CD4-positive, alpha-beta T cell treated with Interleukin-6 for 4 hours (primary cell): ENCODE measurements around the gene SCUBE1.
"Not testable (repeated sequence)": the region's sequence is repeated elsewhere in the genome, so short reads cannot be mapped to it uniquely, and the experiment has no call there.

ENCODE experiments used
- DNase-seq: peaks from one replicate; pipeline ENCODE4 v3.0.0-alpha.2; 2020; ENCODE audit warnings: mixed read lengths

The SCUBE1 gene

DNA sequence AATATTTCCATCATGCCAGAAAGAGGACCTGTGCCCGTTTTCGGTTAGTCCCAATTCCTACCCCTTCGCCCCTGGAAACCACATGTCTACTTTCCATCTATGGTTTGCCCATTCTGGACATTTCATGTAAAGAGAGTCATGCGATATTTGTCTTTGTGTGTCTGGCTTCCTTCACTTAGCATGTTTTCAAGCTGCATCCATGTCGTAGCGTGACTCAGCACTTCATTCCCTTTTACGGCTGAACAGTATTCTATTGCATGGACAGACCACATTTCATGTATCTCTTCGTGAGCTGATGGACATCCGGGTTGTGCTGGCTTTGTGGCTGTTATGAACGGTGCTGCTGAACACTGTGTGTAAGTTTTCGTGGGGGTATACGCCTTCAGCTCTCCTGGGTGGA, 43.4 kb downstream of the SCUBE1 start:
- no peak for DNase-seq

DNA sequence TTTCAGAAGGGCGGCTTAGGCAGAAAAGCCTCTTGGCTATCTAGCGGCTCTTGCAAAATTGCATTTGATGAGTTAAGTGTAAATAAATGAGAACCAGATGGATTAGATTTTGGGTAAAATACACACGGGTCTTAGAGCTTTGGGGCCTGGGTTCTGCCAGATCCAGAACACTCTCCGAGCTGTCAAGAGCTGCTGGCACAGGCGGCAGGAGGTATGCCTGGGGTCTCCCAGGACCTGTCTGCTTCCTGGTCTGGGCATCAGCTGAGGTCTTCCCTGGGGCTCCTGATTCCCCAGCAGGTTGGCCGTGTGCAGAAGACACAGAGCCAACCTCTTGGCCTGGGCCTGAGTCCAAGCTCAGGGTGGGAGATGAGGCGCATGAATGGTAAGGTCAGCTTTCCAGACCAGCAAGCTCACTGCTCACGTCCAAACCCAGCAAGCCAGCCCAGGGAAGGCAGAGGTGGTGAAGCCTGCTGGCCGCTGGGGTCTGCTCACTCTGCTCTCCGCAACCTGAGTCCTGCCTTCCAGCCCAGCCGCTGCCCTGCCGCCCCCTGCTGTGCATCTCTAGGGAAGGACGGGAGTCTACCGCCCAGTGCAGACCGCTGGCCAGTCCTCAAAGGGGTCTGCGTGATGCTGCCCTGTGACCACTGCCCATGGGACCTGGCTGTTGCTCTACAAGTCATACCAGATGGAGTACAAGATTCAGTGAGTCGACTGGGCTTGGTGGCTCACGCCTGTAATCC, 44.9 kb downstream of the SCUBE1 start:
- no peak for DNase-seq

DNA sequence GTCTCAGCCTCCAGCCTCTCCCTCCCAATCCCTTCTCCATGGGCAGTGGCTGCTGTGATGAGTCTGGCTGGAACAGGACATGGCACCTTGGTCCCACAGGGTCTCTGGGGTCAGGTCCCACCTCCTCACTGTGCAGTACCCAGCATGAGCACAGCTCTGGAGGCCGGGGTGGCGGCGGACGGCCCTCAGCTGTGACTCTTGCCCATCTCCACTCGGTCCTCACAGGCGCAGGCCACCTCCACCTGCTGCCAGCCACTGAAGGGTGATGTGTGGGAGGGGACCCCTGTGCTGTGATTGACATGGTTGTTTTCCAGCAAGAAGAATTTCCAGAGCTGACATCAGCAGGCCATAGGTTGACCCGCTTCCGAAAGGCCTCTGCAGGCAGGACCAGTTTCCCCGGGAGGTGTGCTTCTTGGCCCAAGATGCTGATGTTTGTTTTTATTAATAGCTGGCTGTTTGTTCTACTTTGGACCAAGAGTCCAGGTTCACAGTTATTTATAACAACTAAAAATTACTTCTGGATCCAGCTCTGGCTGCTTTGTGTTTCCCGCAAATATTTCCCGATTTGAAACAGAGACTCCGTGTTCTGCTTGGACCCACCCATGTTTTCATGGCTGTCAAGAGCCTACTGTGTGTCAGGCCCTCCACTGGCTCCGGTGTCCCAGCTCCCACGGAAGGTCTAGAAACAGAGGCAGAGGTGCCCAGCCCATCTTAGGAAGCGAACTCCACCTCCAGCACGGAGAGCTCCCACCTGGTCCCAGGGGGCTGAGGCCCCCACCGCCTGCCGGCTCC, 45.7 kb downstream of the SCUBE1 start:
- DNase-seq, result no peak

DNA sequence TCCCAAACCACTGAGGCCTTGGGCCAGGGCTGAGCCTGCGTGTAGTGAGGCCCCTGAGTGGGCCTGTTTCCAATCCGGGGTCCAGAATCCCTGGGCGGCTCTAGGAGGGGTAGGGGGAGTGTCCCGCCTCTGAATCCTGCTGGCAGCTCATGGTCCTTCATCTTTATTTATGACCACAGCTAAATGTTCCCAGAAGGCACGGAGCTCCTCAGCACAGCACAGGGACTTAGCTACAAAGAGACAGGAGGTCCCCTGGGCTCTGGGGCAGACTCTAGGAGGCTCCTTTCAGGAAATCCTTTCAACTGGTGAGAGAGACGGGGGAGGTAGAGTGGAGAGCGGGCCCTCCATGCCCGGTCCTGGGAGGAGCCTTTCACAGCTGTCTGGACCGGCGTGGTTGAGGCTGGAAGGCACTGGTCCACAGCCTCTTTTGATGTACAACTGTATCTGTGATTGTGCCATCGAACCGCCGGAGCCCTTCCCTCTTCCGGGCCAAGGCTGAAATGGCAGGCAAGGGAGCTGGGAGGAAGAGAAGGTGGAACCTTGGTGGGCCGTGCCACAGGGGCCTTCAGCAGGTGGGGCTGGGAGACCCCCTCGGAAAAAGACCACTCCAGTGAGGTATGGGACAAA, 46.8 kb downstream of the SCUBE1 start:
- DNase-seq, result no peak

DNA sequence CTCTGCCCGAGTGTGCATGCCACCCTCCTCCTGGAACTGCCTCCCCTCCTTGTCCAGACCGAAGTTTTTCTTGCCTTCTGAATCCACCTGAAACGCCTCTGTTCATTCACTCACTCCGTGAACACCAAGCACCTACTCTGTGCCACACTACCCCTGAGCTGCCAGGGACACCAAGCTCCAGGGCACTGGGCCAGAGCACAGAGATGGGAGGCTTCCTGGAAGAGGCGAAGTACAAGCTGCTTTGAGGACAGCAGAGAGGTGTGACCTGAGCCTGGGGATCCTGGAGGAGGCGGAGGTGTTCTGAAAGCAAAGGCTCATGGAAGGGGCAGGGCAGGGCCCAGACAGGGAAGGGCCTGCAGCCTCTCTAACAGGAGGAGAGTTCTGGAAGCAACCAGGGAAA, 47.5 kb downstream of the SCUBE1 start:
- DNase-seq, result no peak

DNA sequence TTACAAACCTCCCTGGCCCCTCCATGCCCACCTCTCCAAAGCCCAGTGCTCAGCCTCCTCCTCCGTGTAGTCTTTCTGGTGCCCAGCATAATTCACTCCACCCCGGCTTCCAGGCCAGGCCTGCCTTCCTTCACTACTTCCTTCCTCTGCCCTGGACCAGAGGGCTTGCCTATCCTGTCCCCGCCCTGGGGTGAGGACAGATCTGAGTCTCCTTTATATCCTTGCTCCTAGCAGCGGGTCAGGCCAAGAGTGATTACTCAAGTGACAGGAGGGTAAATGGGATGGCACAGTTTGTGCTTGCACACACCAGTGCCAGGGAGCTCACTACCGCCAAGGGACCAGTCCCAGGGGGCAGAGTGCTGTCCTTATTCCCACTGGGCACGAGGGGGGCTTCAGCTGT, 48.0 kb downstream of the SCUBE1 start:
- no peak for DNase-seq

DNA sequence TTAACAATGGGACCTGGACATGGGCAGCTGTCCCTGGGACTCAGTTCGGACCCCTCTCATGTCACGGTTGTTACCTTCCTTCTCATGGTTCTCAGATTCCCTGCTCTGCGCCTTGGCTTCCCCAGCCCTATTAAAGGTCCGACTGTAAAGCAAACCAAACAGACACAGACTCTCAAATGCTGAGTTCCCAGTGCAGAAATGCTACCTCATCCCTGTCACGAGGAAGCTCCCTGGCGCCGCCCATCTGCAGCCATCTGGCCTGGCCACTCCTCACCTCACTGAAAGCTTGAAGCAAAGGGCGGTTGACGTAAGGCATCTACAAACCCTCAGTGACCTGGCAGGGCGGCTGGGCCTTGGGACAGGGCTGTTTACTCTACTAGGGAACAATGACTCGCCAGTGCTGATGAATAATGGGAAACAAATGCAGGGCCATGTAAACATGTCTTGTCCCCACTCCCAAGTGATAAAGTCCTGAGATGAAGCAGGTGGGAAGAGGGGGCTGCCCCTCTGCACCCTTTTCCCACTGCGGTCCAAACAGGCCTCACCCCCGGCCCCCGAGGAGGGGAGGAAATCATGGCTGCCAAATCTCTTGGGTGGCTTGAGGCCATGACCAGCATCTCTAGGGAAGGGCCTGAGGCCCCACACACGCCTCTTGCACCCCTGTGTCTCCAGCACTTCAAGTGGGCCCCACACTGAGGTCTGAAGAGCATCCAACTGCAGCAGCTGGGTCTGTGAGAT, 49.3 kb downstream of the SCUBE1 start:
- no peak for DNase-seq

DNA sequence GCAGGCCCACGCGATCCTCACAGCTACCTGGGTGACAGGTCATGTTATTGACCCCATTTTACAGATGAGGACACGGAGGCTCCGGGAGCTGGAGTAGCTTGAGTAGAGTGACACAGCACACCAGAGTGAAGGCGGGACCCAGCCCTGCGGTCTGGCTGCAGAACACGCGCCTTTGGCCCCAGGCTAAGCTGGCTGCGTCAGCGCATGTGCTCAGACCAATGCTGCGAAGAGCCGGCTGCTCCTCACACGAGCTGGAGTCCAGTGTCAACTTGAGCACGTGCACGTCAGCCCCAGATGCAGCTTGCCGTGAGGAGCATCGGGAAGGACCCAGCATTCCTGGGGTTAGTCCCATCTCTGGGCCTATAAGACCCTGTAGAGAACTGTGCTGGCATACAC, 49.9 kb downstream of the SCUBE1 start:
- DNase-seq, result no peak

DNA sequence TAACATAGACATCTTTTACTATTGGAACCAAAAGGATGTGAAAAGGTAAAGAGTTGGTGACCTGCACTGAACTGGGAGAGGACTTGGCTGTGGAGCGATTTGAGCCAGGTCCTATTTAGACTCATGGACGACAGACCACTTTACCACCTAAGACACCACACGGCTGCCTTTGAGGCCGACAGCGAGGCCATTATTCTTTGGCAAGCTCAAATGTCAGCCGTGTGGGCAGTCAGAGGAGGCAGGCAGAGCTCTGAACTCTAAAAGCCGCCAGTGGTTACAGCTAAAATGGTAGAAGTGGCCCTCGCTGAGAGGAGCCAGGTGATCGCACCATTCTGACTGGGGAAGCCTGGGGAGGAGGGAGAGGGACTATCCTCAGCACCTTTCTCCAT, 50.5 kb downstream of the SCUBE1 start:
- DNase-seq, result no peak

DNA sequence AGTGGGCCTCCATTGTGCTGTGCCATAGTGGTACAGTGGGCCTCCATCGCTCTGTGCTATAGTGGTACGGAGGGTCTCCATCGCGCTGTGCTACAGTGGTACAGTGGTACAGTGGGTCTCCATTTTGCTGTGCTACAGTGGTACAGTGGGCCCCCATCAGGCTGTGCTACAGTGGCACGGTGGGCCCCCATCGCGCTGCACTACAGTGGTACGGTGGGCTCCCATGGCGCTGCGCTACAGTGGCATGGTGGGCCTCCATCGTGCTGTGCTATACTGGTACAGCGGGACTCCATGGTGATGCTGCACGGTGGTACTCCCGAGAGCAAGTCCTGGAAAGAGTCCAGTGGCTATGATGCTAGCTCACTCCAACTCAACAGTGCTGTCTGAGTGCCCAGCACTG, 51.8 kb downstream of the SCUBE1 start:
- no peak for DNase-seq

DNA sequence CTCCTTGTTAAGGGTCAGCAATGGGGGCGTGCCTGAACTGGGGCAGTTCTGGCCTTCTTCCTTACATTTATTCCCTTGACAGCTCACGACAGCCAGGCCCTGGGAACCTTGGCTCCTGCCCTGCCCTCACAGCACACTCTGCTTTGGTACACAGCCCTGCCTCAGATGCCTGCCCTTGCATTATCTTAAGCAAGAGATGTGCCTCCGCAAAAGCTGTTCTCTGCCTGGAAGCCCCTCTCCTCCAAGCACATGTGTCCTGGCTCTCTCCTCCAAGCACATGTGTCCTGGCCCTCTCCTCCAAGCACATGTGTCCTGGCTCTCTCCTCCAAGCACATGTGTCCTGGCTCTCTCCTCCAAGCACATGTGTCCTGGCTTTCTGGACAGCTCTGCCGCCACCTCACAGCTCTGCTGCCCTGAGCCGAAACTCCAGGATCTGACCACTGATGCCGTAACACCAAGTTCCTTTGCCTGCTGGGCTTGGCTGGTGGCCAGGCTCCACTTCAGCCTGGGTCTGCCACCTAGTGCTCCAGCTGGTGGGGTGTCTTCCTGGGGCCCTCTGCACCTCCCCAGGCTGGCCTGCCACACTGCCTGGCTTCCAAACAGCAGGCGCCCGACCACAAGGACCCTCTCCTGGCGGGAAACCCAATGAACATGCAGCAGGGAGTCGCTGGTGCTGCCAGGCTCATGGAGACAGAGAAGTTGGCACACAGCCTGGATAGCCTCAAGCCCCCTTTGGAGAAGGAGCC, 53.0 kb downstream of the SCUBE1 start:
- DNase-seq, result no peak

DNA sequence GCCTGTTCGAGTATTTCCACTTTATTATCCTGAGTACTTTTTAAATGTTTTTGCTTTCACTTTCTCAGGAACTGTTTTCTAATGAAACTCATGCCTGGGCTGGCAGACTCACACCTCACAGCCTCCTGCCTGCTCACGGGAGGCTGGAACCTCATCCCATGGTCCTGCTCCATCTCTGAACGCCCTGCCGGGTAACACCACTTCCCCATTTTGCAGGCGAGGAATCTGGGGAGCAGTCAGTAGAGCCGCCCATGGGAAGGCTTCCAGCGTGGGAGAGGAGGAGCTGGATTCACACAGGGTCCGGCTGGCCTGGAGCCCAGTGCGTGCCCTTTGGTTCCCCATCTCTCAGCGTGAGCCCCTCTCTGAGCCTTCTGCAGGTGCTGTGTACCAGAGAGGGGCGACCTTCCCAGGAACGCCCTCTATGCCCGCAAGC, 53.6 kb downstream of the SCUBE1 start:
- DNase-seq, result no peak

DNA sequence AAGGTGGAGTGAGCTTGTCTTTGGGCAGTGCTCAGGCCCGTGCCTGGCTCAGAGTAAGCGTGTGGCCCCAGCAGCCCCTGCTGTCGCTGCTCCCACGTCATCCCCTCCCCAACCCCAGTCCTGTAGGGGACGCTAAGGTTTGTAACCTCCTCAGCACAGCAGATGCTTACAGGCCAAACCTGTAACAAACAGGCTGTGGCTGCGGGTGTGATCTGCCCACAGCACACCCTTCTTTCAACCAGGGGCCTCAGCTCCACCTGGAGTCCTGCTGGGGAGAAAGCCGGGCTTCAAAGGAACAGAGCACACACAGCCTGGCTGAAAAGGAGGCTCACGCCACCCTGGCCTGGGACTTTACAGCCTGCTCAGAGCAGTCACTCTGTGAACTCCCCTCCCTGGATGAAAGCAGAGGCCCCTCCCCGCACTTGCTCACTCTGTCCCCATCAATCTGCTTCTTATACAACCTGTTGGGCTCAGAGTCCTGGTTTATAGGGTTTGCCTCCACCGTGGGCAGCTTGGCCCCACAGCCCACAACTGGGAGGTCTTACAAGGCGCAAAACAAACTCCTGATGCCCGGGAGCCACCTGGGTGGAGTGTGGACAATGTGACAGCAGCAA, 54.3 kb downstream of the SCUBE1 start:
- DNase-seq, result no peak

DNA sequence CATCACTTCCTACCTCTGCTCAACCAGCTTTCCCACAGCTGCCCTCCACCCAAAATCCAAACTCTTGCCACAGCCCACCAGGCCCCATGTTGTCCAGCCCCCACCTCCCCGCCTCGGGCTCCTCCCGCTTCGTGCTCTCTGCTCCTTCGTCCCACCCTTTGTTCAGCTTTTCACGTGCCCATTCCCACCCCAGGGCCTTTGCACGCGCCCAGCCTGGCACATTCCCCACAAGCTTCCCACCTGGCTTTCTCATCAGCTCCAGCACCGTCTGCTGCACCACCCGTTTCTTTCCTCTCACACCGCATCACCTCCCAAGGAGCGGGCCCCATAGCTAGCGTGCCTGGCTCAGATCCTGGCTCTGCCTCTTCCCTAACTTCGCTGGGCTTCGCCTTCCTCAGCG, 54.8 kb downstream of the SCUBE1 start:
- DNase-seq, result no peak

DNA sequence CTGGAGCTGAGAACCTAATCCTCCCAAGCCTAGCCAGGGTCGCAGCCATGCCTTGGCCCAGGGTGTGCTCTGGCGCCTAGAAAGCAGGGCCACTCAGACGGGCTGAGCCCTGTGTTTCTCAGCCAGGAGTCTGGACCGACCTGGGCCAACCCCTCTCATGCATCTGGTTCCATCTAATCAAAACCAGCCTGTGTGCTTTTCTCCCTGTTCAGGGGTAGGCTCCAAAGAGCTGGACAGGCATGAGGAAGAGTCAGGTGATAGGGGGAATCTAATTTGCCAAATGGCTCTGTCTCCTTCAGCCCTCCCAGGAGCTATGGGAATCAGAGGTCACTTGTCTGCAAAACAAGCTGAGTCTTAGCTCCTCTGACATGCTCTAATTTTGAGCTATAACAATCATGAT, 55.7 kb downstream of the SCUBE1 start:
- DNase-seq, result no peak

DNA sequence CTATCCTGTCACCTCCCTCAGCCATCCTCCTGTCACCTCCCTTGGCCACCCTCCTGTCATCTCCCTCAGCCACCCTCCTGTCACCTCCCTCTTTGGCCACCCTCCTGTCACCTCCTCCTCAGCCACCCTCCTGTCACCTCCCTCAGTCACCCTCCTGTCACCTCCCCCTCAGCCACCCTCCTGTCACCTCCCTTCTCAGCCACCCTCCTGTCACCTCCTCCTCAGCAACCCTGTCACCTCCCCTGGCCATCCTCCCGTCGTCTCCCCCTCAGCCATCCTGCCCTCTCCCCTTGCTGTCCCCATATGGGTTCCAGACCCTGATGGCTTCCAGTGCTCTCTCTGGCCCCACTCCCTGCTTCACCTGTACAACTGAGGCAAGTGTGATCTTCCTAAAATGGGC, 61.8 kb downstream of the SCUBE1 start:
- no peak for DNase-seq

DNA sequence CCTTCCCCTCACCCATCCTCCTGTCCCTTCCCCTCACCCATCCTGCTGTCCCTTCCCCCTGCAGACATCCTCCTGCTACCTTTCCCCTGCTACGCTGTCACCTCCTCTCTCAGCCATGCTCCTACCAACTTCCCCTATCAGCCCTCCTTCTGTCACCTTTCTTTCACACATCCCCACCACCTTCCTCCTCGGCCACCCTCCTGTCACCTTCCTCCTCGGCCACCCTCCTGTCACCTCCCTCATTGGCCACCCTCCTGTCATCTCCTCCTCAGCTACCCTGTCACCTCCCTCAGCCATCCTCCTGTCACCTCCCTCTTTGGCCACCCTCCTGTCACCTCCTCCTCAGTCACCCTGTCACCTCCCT, 62.7 kb downstream of the SCUBE1 start:
- DNase-seq, result not testable (repeated sequence)

DNA sequence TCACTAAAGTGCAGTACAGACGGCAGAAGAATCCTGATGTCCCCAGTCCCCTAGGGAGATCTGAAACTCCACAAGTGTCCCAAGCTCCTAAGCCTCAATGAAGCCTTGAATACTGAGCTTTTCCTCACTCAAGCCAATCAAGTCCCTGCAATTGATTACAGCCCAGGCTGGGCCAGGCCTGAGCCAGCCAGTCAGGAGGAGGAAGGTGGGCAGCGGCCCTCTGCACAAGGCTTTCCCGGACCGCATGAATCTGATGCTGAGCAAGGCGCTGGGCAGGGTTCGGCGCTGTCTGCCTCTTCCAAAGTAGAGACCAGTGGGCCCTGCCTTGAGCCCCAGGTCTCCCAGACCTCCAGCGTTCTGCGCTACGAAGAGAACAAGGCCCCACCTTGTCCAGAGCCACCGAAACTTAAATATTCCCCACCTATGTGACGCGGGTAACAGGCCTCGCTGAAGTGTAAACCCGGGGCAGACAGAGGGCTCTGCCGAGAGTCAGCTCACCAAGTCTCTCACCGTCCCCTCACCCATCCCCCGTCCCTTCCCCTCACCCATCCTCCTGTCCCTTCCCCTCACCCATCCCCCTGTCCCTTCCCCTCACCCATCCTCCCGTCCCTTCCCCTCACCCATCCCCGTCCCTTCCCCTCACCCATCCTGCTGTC, 63.2 kb downstream of the SCUBE1 start:
- no peak for DNase-seq

DNA sequence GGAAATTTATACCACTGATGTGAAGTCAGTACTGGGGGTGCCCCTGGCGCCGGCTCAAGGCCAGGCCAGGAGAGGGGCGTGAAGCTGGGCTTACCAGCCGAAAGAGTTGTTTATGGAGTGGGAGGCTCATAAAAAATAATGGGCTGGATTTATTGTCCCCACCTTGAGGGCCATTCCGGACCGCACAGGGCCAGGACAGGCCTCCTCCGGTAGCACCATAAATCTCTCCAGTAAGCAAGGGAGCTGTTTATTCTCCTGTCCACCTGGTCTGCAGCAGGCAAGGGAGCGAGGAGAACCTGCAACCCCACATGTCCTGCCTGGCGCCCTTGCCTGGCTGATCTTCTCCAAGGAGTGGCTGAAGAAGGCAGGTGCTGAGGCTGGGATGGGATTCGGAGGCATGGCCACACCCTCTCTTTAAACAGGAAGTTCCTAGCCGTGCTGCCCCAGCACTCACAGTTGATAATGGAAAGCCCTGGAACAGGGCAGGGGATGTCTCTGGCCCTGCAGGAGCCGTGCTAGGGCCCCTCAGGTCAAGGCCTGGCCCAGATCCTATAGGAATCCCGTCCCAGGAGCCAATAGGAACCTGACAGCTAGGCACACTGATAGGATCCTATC, 65.1 kb downstream of the SCUBE1 start:
- no peak for DNase-seq

DNA sequence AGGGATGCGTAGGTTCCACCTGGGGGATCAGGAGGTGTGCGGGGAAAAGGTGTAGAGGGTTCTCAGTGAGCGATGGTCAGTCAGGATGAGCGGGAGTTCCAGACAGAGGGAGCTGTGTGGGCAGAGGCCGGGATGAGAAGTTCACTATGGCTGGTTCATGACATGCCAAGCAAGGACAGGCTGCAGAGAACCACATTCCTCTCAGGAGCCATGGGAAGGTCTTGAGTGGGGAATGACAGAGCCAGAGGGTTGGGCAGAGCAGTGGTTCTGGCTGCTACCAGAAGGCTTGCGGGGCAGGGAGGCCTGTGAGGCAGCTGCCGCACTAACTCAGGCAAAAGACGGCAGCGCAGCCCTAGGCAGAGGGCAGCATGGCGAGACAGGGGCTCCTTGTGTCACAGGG, 66.1 kb downstream of the SCUBE1 start:
- no peak for DNase-seq

DNA sequence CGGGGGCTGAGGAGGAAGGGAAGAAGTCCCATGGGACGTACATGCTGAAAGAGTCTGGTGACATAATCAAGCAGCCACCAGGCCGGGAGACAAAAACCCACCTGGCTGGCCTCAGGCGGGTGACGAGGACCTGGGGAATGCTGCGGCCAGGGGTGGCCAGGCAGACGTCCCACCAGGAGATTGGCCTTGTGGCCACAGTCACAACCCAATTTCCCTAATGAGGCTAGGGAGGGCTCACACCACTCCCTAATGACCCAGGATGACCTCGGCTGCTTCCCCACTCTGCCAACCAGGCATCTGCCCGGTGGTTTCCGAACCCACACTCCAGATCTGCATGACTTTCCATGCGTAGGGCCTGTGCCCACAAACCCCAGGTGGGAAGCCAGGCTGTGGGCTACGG, 66.9 kb downstream of the SCUBE1 start:
- DNase-seq, result no peak
